ENCODE measurements around the gene VAC14. TPM values are rescaled to one million over a fixed set of nuclear protein-coding genes. Genes with fewer than 3 reads are reported as not detected.

Gene VAC14
- polyA plus RNA-seq, 1 of the 3 experiments (the other 2 are of a cell fraction): 33.2 TPM

GRCh38 chr16:70774261-70774660 is 26.7 kb downstream of the VAC14 start:
- no peaks in the 10 kb centered on the region for H3K79me2 ChIP-seq (ENCODE audit: insufficient read depth)
- H3K36me3 ChIP-seq (replicated peaks in 1 of 2; ENCODE audit: control insufficient read depth in 1 of 2, insufficient read depth in 2 of 2, low read length in 1 of 2): peaks cover 18 to 25% of the 10 kb centered on the region in 2 experiments
- H3K4me3 ChIP-seq (ENCODE audit: low read depth in 2 of 2, low read length in 1 of 2): no peak overlapping the region
- H3K27ac ChIP-seq (ENCODE audit: low read depth in 2 of 2, low read length in 1 of 2): no peak overlapping the region
- no peaks in the 10 kb centered on the region for H3K9me2 ChIP-seq
- H4K20me1 ChIP-seq (ENCODE audit: insufficient read depth): no peaks in the 10 kb centered on the region
- H3K4me1 ChIP-seq (ENCODE audit: control insufficient read depth in 1 of 2, insufficient read depth in 2 of 2, low read depth in 1 of 2, low read length in 1 of 2): peaks cover 0 to 3% of the 10 kb centered on the region in 2 experiments; a peak in 1 of 4 replicates
- CTCF ChIA-PET: interaction anchor here (1.3 kb wide), 1 partner anchor 63 kb away, joined by 3 read pairs; no protein-coding TSS in a partner anchor
- peaks cover 15% of the 10 kb centered on the region for H3F3A ChIP-seq (replicated peaks; ENCODE audit: insufficient read depth)
- H3K27me3 ChIP-seq (ENCODE audit: insufficient read depth): no peaks in the 10 kb centered on the region
- TF ChIP-seq FOXJ3 (CRISPR knock-in tag; IDR thresholded peaks at IDR 0.05): no peak
- TF ChIP-seq NFIC (IDR thresholded peaks at IDR 0.05; ENCODE audit: borderline replicate concordance): no peak
- no peaks in the 10 kb centered on the region for H3K9me3 ChIP-seq
- WGBS (ENCODE audit: low lambda C conversion rate): 96% methylated on average over 13 of the region's 13 CpGs
- POLR2A ChIA-PET: no interaction called here
- H3K4me2 ChIP-seq: no peak overlapping the region
- no peak overlapping the region for H3K9ac ChIP-seq
- no peak for DNase-seq
- H2AFZ ChIP-seq (ENCODE audit: low read depth): no peak overlapping the region

- Histone ChIP-seq H3K4me2 (no peak overlapping the region), H3K27me3 (ENCODE audit: insufficient read depth) (no peaks in the 10 kb centered on the region), H2AFZ (ENCODE audit: low read depth) (no peak overlapping the region), H3K36me3 (replicated peaks in 1 of 2; ENCODE audit: control insufficient read depth in 1 of 2, insufficient read depth in 2 of 2, low read length in 1 of 2) (peaks cover 18 to 22% of the 10 kb centered on the region in 2 experiments), H3F3A (replicated peaks; ENCODE audit: insufficient read depth) (peaks cover 5% of the 10 kb centered on the region), H3K9me3 (no peaks in the 10 kb centered on the region), H3K79me2 (ENCODE audit: insufficient read depth) (no peaks in the 10 kb centered on the region), H3K9me2 (no peaks in the 10 kb centered on the region), H3K4me1 (ENCODE audit: control insufficient read depth in 1 of 2, insufficient read depth in 2 of 2, low read depth in 1 of 2, low read length in 1 of 2) (peaks cover 0 to 3% of the 10 kb centered on the region in 2 experiments; a peak in 1 of 4 replicates), H3K9ac (no peak overlapping the region), H3K27ac (ENCODE audit: low read depth in 2 of 2, low read length in 1 of 2) (no peak overlapping the region), H4K20me1 (ENCODE audit: insufficient read depth) (no peaks in the 10 kb centered on the region), H3K4me3 (ENCODE audit: low read depth in 2 of 2, low read length in 1 of 2) (no peak overlapping the region)
- TF ChIP-seq EZH2phosphoT487 (IDR thresholded peaks at IDR 0.05; ENCODE audit: borderline replicate concordance, low read depth) (no peak), TCF12 (IDR thresholded peaks at IDR 0.05) (no peak), ELF1 (IDR thresholded peaks at IDR 0.05) (no peak), RXRA (IDR thresholded peaks at IDR 0.05; ENCODE audit: borderline replicate concordance, low read depth) (no peak)
- no peak for DNase-seq
- POLR2A ChIA-PET: interaction anchor here (2.0 kb wide), 1 partner anchor 85 kb away, joined by 5 read pairs; no protein-coding TSS in a partner anchor
- CTCF ChIA-PET: interaction anchor here (0.7 to 9.6 kb wide), 6 partner anchors 29 to 117 kb away, joined by 3 to 181 read pairs (median 25); partner anchors contain the start of genes MTSS2 and VAC14
- 87% methylated on average over 1 of the region's 1 CpG for WGBS (ENCODE audit: low lambda C conversion rate)
These were observed 28.5 kb downstream of the VAC14 start for GRCh38 chr16:70772493-70772892.

GRCh38 chr16:70770626-70771552 is 30.1 kb downstream of the VAC14 start:
- H3K9ac ChIP-seq: no peak overlapping the region
- no peaks in the 10 kb centered on the region for H3K9me2 ChIP-seq
- no peaks in the 10 kb centered on the region for H3K9me3 ChIP-seq
- no peak overlapping the region for H2AFZ ChIP-seq (ENCODE audit: low read depth)
- ChIA-PET POLR2A (interaction anchor here (0.6 to 2.0 kb wide), 9 partner anchors 33 to 401 kb away, joined by 3 to 5 read pairs (median 3); no protein-coding TSS in a partner anchor), CTCF (interaction anchor here (0.6 to 9.6 kb wide), 56 partner anchors 9 to 642 kb away, joined by 3 to 181 read pairs (median 6); partner anchors contain the start of genes CALB2, IL34, MTSS2 and VAC14)
- DNase-seq: peak; percentile 79
- no peaks in the 10 kb centered on the region for H4K20me1 ChIP-seq (ENCODE audit: insufficient read depth)
- H3K27ac ChIP-seq (ENCODE audit: low read depth in 2 of 2, low read length in 1 of 2): 0 out of 4 replicates have a peak overlapping the region, but pooled peaks of 1 of the 2 experiments have one; percentile 5
- H3F3A ChIP-seq (replicated peaks; ENCODE audit: insufficient read depth): peaks cover 5% of the 10 kb centered on the region
- WGBS (ENCODE audit: low lambda C conversion rate): 42% methylated on average over 15 of the region's 15 CpGs
- no peaks in the 10 kb centered on the region for H3K27me3 ChIP-seq (ENCODE audit: insufficient read depth)
- peaks cover 0 to 3% of the 10 kb centered on the region in 2 experiments; a peak in 1 of 4 replicates for H3K4me1 ChIP-seq (ENCODE audit: control insufficient read depth in 1 of 2, insufficient read depth in 2 of 2, low read depth in 1 of 2, low read length in 1 of 2)
- no peak overlapping the region; a peak in 1 of 4 replicates for H3K4me3 ChIP-seq (ENCODE audit: low read depth in 2 of 2, low read length in 1 of 2)
- no peak overlapping the region for H3K4me2 ChIP-seq
- H3K36me3 ChIP-seq (replicated peaks in 1 of 2; ENCODE audit: control insufficient read depth in 1 of 2, insufficient read depth in 2 of 2, low read length in 1 of 2): peaks cover 24 to 26% of the 10 kb centered on the region in 2 experiments
- H3K79me2 ChIP-seq (ENCODE audit: insufficient read depth): no peaks in the 10 kb centered on the region
- TF ChIP-seq JUND (IDR thresholded peaks at IDR 0.05) (no peak), TAF1 (IDR thresholded peaks at IDR 0.05; ENCODE audit: borderline replicate concordance, low read depth, low read length) (no peak), YY1 (IDR thresholded peaks at IDR 0.05; ENCODE audit: low read depth) (no peak), ZBTB33 (IDR thresholded peaks at IDR 0.05; ENCODE audit: borderline replicate concordance, low read depth) (no peak), PBX3 (IDR thresholded peaks at IDR 0.05) (peak; percentile 87), GATA2 (CRISPR knock-in tag; IDR thresholded peaks at IDR 0.05) (no peak), SMC3 (IDR thresholded peaks at IDR 0.05; ENCODE audit: low read depth, low read length) (peak; percentile 84), IRF3 (IDR thresholded peaks at IDR 0.05; ENCODE audit: low read depth, low read length) (no peak), RFX5 (IDR thresholded peaks at IDR 0.05; ENCODE audit: low read length) (no peak), RCOR1 (IDR thresholded peaks at IDR 0.05; ENCODE audit: low read length) (no peak)

Measured in SK-N-SH (cell line).